ENCODE data around the gene ALOX5. TPM values are rescaled to one million over a fixed set of nuclear protein-coding genes. Genes with fewer than 3 reads are reported as not detected.

Gene ALOX5
- total and polyA plus RNA-seq, 10 donors: 69.3 to 357 (median 154) TPM

GRCh38 chr10:45419676-45420025, 45.6 kb downstream of the ALOX5 start:
- WGBS, 5 donors: 11 to 19% (median 12%) methylated on average over 12 of the region's 12 CpGs
- Histone ChIP-seq H3K27me3 (replicated peaks in 1 of 7) (no peaks in the 10 kb centered on the region), H3K9me3 (no peaks in the 10 kb centered on the region), H3K27ac (peak overlapping the region; percentile 84 to 98 (median 94)), H3K36me3 (peaks cover 0 to 47% (median 2%) of the 10 kb centered on the region in 6 donors), H3K4me3 (peak overlapping the region; percentile 40 to 78 (median 55)), H3K4me1 (peaks cover 27 to 79% (median 45%) of the 10 kb centered on the region in 6 donors)
- intact Hi-C loops (cut with DNase I; ENCODE audit: low total_unique reads): no loop called here
- DNase-seq: no peak
- TF ChIP-seq CTCF (IDR thresholded peaks at IDR 0.05 in 8 of 11, conservative IDR thresholded peaks at IDR 0.05 in 3 of 11) (no peak), POLR2AphosphoS5 (IDR thresholded peaks at IDR 0.05) (no peak), POLR2A (IDR thresholded peaks at IDR 0.05) (no peak)

- peaks cover 0 to 52% (median 2%) of the 10 kb centered on the region in 6 donors for H3K36me3 ChIP-seq
- intact Hi-C loops (cut with DNase I; ENCODE audit: low total_unique reads): no loop called here
- H3K27ac ChIP-seq: peak overlapping the region; percentile 84 to 98 (median 94)
- TF ChIP-seq POLR2A (IDR thresholded peaks at IDR 0.05) (no peak), POLR2AphosphoS5 (IDR thresholded peaks at IDR 0.05) (peak; percentile 59 to 83 (median 79)), CTCF (IDR thresholded peaks at IDR 0.05 in 8 of 11, conservative IDR thresholded peaks at IDR 0.05 in 3 of 11) (no peak)
- peaks cover 27 to 88% (median 45%) of the 10 kb centered on the region in 6 donors for H3K4me1 ChIP-seq
- no peaks in the 10 kb centered on the region for H3K27me3 ChIP-seq (replicated peaks in 1 of 7)
- no peaks in the 10 kb centered on the region for H3K9me3 ChIP-seq
- WGBS, 5 donors: 11 to 29% (median 16%) methylated on average over 15 to 16 of the region's 16 CpGs
- peak overlapping the region in 5 of 8 donors; percentile 2 to 78 (median 55) for H3K4me3 ChIP-seq
- peak; percentile 90 for DNase-seq
Measured at GRCh38 chr10:45420453-45421192, 46.6 kb downstream of the ALOX5 start.

- TF ChIP-seq CTCF (IDR thresholded peaks at IDR 0.05 in 8 of 11, conservative IDR thresholded peaks at IDR 0.05 in 3 of 11) (no peak), POLR2AphosphoS5 (IDR thresholded peaks at IDR 0.05) (no peak)
- H3K4me1 ChIP-seq: peaks cover 27 to 93% (median 45%) of the 10 kb centered on the region in 6 donors
- peak overlapping the region in 1 of 8 donors; percentile 78 for H3K4me3 ChIP-seq
- no peaks in the 10 kb centered on the region for H3K9me3 ChIP-seq
- peak overlapping the region; percentile 84 to 98 (median 94) for H3K27ac ChIP-seq
- intact Hi-C loops (cut with DNase I; ENCODE audit: low total_unique reads): no loop called here
- peak; percentile 80 for DNase-seq
- H3K27me3 ChIP-seq (replicated peaks in 1 of 7): no peaks in the 10 kb centered on the region
- WGBS, 5 donors: 47 to 66% (median 57%) methylated on average over 6 to 7 of the region's 7 CpGs
- peaks cover 0 to 53% (median 2%) of the 10 kb centered on the region in 6 donors for H3K36me3 ChIP-seq
Measured at GRCh38 chr10:45421221-45422097, 47.4 kb downstream of the ALOX5 start.

Measured in spleen (tissue), 11 donors.